Epithelial cell of esophagus (primary cell): Measurements from ENCODE around the gene MTCH1.
"Not testable (repeated sequence)": the region's sequence is repeated elsewhere in the genome, so short reads cannot be mapped to it uniquely, and the experiment has no call there.

Experiments
- DNase-seq: peaks from one replicate; pipeline ENCODE4 v3.0.0; 2010; ENCODE audit warnings: low read depth
- H3K4me3 ChIP-seq: 2 replicates; pipeline ENCODE4 v1.5.1; 2011; ENCODE audit warnings: mild to moderate bottlenecking, low read length, control low read depth
- TF ChIP-seq, protein P1 (sequence below): IDR thresholded peaks from 2 replicates; pipeline ENCODE4 v1.5.1; 2011; ENCODE audit warnings: low read depth, mild to moderate bottlenecking, low read length, control low read depth, inconsistent platforms; ENCODE audit not compliant: insufficient read depth; ENCODE audit errors: missing control alignments

MTCH1 gene

DNA sequence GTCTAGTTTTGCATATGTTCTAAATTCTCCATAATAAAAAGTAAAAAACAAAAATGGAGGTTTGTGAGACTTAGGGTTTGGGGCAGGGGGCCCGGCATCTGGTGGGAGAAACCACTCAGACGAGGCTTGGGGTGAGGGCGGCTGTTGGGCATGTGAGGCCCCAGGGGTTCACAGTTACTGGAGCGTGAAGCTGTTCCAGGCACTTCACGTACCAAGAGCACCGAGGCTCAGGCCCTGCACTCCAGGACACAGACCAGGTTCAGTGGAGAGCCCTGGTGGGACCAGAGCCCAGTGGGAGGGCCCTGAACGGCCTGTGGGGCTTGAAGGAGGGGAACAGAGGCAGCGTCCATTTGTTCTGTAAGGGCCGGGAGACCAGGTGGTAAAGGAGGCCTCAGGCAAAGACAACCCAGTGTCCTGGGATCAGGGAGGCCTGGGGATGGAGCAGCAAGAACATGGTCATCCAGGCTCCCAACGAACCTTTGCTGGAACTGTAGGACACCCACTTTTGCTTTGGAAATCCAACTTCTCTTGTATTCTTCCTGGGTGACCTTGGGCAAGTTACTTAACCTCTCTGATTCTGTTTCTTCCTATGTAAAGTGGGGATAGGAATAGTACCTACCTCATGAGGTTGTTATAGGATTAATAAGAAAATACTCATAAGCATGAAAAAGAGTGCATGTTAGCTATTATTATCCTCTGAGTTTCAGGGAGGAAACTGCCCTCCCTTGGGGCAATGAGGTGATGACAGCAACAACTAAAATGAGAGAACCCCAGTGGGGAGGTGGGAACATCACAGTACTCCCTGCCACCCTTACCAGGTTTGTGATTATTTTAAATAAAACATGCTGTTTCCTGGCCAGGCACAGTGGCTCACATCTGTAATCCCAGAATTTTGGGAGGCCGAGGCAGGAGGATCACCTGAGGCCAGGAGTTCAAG, 18.3 kb upstream of the MTCH1 start:
- H3K4me3 ChIP-seq = no peak overlapping the region
- DNase-seq = no peak
- TF ChIP-seq, protein P1, sequence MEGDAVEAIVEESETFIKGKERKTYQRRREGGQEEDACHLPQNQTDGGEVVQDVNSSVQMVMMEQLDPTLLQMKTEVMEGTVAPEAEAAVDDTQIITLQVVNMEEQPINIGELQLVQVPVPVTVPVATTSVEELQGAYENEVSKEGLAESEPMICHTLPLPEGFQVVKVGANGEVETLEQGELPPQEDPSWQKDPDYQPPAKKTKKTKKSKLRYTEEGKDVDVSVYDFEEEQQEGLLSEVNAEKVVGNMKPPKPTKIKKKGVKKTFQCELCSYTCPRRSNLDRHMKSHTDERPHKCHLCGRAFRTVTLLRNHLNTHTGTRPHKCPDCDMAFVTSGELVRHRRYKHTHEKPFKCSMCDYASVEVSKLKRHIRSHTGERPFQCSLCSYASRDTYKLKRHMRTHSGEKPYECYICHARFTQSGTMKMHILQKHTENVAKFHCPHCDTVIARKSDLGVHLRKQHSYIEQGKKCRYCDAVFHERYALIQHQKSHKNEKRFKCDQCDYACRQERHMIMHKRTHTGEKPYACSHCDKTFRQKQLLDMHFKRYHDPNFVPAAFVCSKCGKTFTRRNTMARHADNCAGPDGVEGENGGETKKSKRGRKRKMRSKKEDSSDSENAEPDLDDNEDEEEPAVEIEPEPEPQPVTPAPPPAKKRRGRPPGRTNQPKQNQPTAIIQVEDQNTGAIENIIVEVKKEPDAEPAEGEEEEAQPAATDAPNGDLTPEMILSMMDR = no peak

GRCh38 chr6:36999751-37000125, 13.7 kb upstream of the MTCH1 start:
- TF ChIP-seq, protein P1 = no peak
- no peak overlapping the region for H3K4me3 ChIP-seq
- no peak for DNase-seq

GRCh38 chr6:36999061-36999750, 13.2 kb upstream of the MTCH1 start:
- H3K4me3 ChIP-seq = no peak overlapping the region
- DNase-seq = no peak
- TF ChIP-seq, protein P1 = no peak

DNA sequence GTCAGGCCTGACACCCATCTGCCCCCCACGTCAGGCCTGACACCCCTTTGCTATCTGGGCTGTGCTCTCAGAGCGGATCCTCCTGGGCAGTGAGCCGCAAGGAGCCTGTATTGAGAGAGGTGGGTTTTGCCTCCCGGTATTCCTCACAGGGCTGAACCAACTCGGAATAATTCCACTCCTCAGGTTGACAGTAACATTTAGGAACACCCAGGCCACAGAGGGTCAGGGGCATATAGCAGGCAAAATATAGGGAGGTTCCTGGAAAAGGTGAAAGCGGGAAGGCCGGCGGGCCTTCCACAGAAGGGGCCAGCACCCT, 12.7 kb upstream of the MTCH1 start:
- no peak for DNase-seq
- H3K4me3 ChIP-seq = no peak overlapping the region
- TF ChIP-seq, protein P1 = no peak

DNA sequence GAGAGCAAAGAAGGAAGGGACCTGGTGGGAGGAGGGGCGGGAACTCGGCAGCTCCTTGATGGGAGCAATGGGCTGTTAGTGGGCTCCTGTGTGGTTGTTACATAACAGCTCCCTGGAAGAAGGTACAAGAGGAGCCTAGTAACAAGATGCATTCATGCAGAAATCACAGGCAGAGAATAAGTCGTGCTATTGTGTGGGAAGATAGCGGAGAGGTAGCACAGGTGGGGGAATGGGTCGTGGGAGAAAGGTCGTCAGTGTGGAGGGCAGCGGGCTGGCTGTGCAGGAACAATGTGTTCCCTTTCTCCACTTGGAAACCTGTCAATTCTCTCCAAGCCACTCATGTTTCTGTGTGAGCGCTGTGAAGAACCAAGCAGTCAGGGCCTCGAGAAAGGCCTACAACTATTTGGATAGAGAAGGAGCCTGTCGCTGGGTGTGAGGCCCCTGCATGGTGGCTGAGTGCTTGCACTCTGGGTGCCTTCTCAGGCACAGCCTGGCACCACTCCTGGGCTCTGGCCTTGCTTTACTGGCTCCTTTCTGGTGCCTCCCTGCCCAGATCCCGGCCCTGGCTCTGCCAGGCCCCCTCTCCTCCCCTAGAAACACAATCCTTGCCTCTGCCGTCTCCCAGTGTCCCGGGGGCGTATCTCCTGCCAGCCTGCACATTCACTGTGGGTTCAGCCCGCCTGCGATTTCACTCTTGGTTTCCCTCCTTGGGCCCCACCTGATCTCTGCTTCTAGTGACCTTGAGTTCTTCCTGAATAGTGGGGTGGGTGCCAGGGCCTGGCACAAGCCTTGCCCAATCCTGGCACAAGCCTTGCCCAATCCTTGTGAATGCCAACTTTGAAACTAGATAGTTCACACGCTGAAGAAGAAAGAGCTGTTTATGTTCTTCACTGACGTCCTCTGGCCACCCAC, 12.1 kb upstream of the MTCH1 start:
- TF ChIP-seq, protein P1 = no peak
- no peak for DNase-seq
- no peak overlapping the region for H3K4me3 ChIP-seq

DNA sequence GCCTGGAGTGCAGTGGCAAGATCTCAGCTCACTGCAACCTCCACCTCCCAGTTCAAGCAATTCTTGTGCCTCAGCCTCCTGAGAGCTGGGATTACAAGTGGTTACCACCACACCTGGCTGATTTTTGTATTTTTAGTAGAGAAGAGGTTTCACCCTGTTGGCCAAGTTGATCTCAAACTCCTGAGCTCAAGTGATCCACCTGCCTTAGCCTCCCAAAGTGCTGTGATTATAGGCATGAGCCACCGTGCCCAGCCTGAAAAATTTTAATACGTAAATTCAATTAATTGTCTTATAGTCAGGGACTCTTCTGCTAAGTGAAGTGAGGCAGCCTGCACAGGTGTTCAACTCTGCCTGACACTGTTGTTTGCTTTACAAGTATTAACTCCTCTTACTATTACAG, 4.4 kb upstream of the MTCH1 start:
- H3K4me3 ChIP-seq, DNase-seq: not testable (repeated sequence)

- H3K4me3 ChIP-seq = no peak overlapping the region
- TF ChIP-seq, protein P1 = no peak
- DNase-seq = no peak
Observed at GRCh38 chr6:36989264-36989663, 3.3 kb upstream of the MTCH1 start.
